Endothelial cell of umbilical vein (primary cell): ENCODE measurements around the gene CCDC18. TPM values are rescaled to one million over a fixed set of nuclear protein-coding genes. Genes with fewer than 3 reads are reported as not detected.
"Not testable (repeated sequence)": the region's sequence is repeated elsewhere in the genome, so short reads cannot be mapped to it uniquely, and the experiment has no call there.

Experiments used
- BruUV-seq: library from RNA; stranded (reverse); fragments of 400-500 nt; replicated peaks from 2 replicates; lab custom pipeline; 2021; lab: Mats Ljungman, UMichigan
- CTCF ChIA-PET: fragments of 300-600, 350-600 bp; sonication (Branson Sonifier 250); formaldehyde crosslinking; loops from one replicate; lab custom pipeline; 2021; ENCODE audit warnings: antibody characterized with exemption, inconsistent platforms; lab: Charles Lee
- POLR2A ChIA-PET: fragments of 300-600, 350-600 bp; sonication (Branson Sonifier 250); formaldehyde crosslinking; loops from one replicate; lab custom pipeline; 2021; ENCODE audit warnings: antibody characterized with exemption, inconsistent platforms; lab: Charles Lee
- DNase-seq: peaks from one replicate; pipeline ENCODE4 v3.0.0-alpha.2; 2011; ENCODE audit warnings: low read depth, low spot score
- FAIRE-seq: peaks from 2 replicates; lab custom pipeline; 2011; peaks lifted over from hg19 to GRCh38; lab: Jason Lieb, UNC
- H2AFZ ChIP-seq: 2 replicates; pipeline ENCODE4 v1.6.0; 2012; ENCODE audit warnings: low read depth, low read length, control low read depth, inconsistent platforms
- H3K27ac ChIP-seq: 2 replicates; pipeline ENCODE4 v1.5.1; 2011; ENCODE audit warnings: low read depth, mild to moderate bottlenecking, control low read depth, low read length, moderate library complexity; ENCODE audit not compliant: insufficient read depth
- H3K27me3 ChIP-seq, 2 experiments: 2 replicates each; pipeline versions ENCODE4 v1.6.0 to v1.6.1; 2011; ENCODE audit warnings: low read length in 2 of 2, mixed read lengths in 1 of 2; ENCODE audit not compliant: control insufficient read depth in 2 of 2, insufficient read depth in 2 of 2
- H3K36me3 ChIP-seq, 2 experiments: 2 replicates in 1 of 2; 3 replicates in 1 of 2; pipeline ENCODE4 v1.5.1; 2011; ENCODE audit warnings: low read length in 2 of 2, mild to moderate bottlenecking in 1 of 2, moderate library complexity in 1 of 2; ENCODE audit not compliant: control insufficient read depth in 2 of 2, insufficient read depth in 2 of 2; ENCODE audit errors: extremely low read depth in 1 of 2
- H3K4me1 ChIP-seq: 3 replicates; pipeline ENCODE4 v1.5.1; 2011; ENCODE audit warnings: mild to moderate bottlenecking, low read length; ENCODE audit not compliant: control insufficient read depth, insufficient read depth; ENCODE audit errors: extremely low read depth
- H3K4me2 ChIP-seq: 2 replicates; pipeline ENCODE4 v1.6.1; 2011; ENCODE audit warnings: low read length, control low read depth, mixed read lengths; ENCODE audit not compliant: insufficient read depth
- H3K4me3 ChIP-seq, 3 experiments: fragments of 200-600 bp in 1 of 3; sonication (generic), shearing (Covaris generic) in 1 of 3; replicated peaks in 1 of 3; 2 replicates each; pipeline ENCODE4 v1.5.1; 2011 to 2016; ENCODE audit warnings: control low read depth in 3 of 3, low read length in 3 of 3, mild to moderate bottlenecking in 2 of 3, inconsistent platforms in 1 of 3, low read depth in 1 of 3, moderate library complexity in 1 of 3; ENCODE audit not compliant: insufficient read depth in 1 of 3
- H3K79me2 ChIP-seq: 2 replicates; pipeline ENCODE4 v1.6.0; 2012; ENCODE audit warnings: low read length, inconsistent platforms; ENCODE audit not compliant: control insufficient read depth, insufficient read depth
- H3K9ac ChIP-seq: replicated peaks from 2 replicates; pipeline ENCODE3; 2011; ENCODE audit warnings: low read length, control low read depth; ENCODE audit not compliant: insufficient read depth; ENCODE audit errors: extremely low read depth
- H3K9me1 ChIP-seq: replicated peaks from 3 replicates; pipeline ENCODE4 v1.6.0; 2011; ENCODE audit warnings: mild to moderate bottlenecking, low read length; ENCODE audit not compliant: control insufficient read depth, insufficient read depth; ENCODE audit errors: extremely low read depth
- H3K9me3 ChIP-seq: replicated peaks from 2 replicates; pipeline ENCODE4 v1.5.1; 2012; ENCODE audit warnings: low read length, inconsistent platforms; ENCODE audit not compliant: control insufficient read depth, insufficient read depth
- H4K20me1 ChIP-seq: replicated peaks from 2 replicates; pipeline ENCODE3; 2011; ENCODE audit warnings: mild to moderate bottlenecking, low read length; ENCODE audit not compliant: control insufficient read depth, insufficient read depth; ENCODE audit errors: extremely low read depth
- EZH2 ChIP-seq: IDR thresholded peaks from 2 replicates; pipeline ENCODE4 v1.6.1; 2012; ENCODE audit warnings: borderline replicate concordance, low read depth, mild to moderate bottlenecking, moderate library complexity, low read length, inconsistent platforms; ENCODE audit not compliant: severe bottlenecking
- FOS ChIP-seq: IDR thresholded peaks from 2 replicates; pipeline ENCODE4 v1.6.1; 2011; ENCODE audit warnings: mild to moderate bottlenecking, low read length, moderate library complexity, borderline replicate concordance; ENCODE audit not compliant: insufficient read depth
- GATA2 ChIP-seq: IDR thresholded peaks from 2 replicates; pipeline ENCODE4 v1.7.0; 2011; ENCODE audit warnings: low read depth, mild to moderate bottlenecking, moderate library complexity, mixed read lengths, low read length; ENCODE audit not compliant: insufficient read length, insufficient read depth
- JUN ChIP-seq: IDR thresholded peaks from 2 replicates; pipeline ENCODE4 v1.6.1; 2011; ENCODE audit warnings: borderline replicate concordance, low read depth; ENCODE audit not compliant: insufficient read length, insufficient read depth
- MYC ChIP-seq: IDR thresholded peaks from one replicate; pipeline ENCODE4 v1.6.1; 2011; ENCODE audit warnings: mild to moderate bottlenecking, low read depth, low read length
- POLR2A ChIP-seq: IDR thresholded peaks from 2 replicates; pipeline ENCODE4 v1.6.1; 2012; ENCODE audit warnings: low read depth, mild to moderate bottlenecking, control low read depth, low read length
- POLR2AphosphoS5 ChIP-seq: IDR thresholded peaks from 2 replicates; pipeline ENCODE4 v1.6.1; 2012; ENCODE audit warnings: low read depth, mild to moderate bottlenecking, control low read depth, low read length, moderate library complexity; ENCODE audit not compliant: insufficient read depth
- dilution Hi-C: fragments of 300-500 bp; cut with MboI; formaldehyde crosslinking; loops from one replicate; pipeline ENCODE4 v1.15.0; 2019; ENCODE audit warnings: low sequenced_read_pairs; ENCODE audit not compliant: extremely low pct_ligation_motif_present
- intact Hi-C: fragments of 100-400 bp; cut with micrococcal nuclease; formaldehyde crosslinking; loops from one replicate; pipeline ENCODE4 v1.10.0; 2022
- polyA plus RNA-seq, 4 experiments: library from polyadenylated mRNA; depleted of rRNA in 3 of 4; stranded (reverse) in 3 of 4; unstranded in 1 of 4; fragments of >200 nt; gene quantifications; 2 replicates each; pipeline versions ENCODE4 v1.2.1 to v1.2.3, GENCODE V29; 2011 to 2012; ENCODE audit warnings: missing spikeins in 1 of 4
- total RNA-seq: library from RNA; stranded (reverse); gene quantifications from 2 replicates; pipeline ENCODE4 v1.2.3, GENCODE V29; 2021
- TF ChIP-seq, protein P1 (sequence below), 2 donors: IDR thresholded peaks; 1 replicate in 1 of 2; 2 replicates in 1 of 2; pipeline ENCODE4 v1.5.1; 2011; ENCODE audit warnings: low read length in 2 of 2, mild to moderate bottlenecking in 2 of 2, moderate library complexity in 2 of 2, control low read depth in 1 of 2, inconsistent platforms in 1 of 2, low read depth in 1 of 2; ENCODE audit not compliant: insufficient read depth in 1 of 2; ENCODE audit errors: extremely low read depth in 1 of 2
- TF ChIP-seq, protein P2 (sequence below): IDR thresholded peaks from 2 replicates; pipeline ENCODE4 v1.6.1; 2011; ENCODE audit not compliant: insufficient read depth, insufficient read length

The CCDC18 gene
- total and polyA plus RNA-seq, 2 donors (not counting 3 experiments of a cell fraction or from before 2014, with no cell fraction given): 2.2 to 11.2 TPM

DNA sequence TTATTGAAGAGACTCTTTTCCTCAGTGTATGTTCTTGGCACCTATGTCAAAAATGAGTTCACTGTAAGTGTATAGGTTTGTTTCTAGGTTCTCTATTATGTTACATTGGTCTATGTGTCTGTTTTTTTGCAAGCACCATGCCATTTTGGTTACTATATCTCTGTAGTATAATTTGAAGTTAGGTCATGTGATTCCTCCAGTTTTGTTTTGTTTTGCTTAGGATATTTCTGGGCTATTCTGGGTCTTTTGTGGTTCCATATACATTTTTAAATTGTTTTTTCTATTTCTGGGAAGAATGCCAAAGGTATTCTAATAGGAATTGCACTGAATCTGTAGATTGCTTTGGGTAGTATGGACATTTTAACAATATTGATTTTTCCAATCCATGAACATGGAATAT lies 13.5 kb upstream of the CCDC18 start:
- H3K9ac ChIP-seq: no peak overlapping the region
- no TSS peak for BruUV-seq
- no peaks in the 10 kb centered on the region for H3K9me3 ChIP-seq
- no peak overlapping the region for H3K4me2 ChIP-seq
- no peak overlapping the region for H3K27ac ChIP-seq
- DNase-seq (no peak), FAIRE-seq (no peak)
- intact Hi-C loops: no loop called here
- dilution Hi-C loops: no loop called here
- H3K27me3 ChIP-seq: no peaks in the 10 kb centered on the region
- CTCF ChIA-PET: no interaction called here
- no peaks in the 10 kb centered on the region for H4K20me1 ChIP-seq
- H3K79me2 ChIP-seq: peaks cover 95% of the 10 kb centered on the region
- no peak for TF ChIP-seq JUN
- no peak for TF ChIP-seq GATA2
- no peak for TF ChIP-seq POLR2A
- TF ChIP-seq, protein P1, sequence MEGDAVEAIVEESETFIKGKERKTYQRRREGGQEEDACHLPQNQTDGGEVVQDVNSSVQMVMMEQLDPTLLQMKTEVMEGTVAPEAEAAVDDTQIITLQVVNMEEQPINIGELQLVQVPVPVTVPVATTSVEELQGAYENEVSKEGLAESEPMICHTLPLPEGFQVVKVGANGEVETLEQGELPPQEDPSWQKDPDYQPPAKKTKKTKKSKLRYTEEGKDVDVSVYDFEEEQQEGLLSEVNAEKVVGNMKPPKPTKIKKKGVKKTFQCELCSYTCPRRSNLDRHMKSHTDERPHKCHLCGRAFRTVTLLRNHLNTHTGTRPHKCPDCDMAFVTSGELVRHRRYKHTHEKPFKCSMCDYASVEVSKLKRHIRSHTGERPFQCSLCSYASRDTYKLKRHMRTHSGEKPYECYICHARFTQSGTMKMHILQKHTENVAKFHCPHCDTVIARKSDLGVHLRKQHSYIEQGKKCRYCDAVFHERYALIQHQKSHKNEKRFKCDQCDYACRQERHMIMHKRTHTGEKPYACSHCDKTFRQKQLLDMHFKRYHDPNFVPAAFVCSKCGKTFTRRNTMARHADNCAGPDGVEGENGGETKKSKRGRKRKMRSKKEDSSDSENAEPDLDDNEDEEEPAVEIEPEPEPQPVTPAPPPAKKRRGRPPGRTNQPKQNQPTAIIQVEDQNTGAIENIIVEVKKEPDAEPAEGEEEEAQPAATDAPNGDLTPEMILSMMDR (IDR thresholded peaks at IDR 0.05; ENCODE audit: extremely low read depth in 1 of 2, insufficient read depth in 1 of 2, low read depth in 1 of 2, low read length in 2 of 2): no peak
- TF ChIP-seq, protein P2, sequence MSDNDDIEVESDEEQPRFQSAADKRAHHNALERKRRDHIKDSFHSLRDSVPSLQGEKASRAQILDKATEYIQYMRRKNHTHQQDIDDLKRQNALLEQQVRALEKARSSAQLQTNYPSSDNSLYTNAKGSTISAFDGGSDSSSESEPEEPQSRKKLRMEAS: no peak
- TF ChIP-seq EZH2: no peak
- TF ChIP-seq MYC: no peak
- TF ChIP-seq POLR2AphosphoS5: no peak
- TF ChIP-seq FOS: no peak
- no peak overlapping the region for H2AFZ ChIP-seq
- H3K4me3 ChIP-seq: no peak overlapping the region
- no peaks in the 10 kb centered on the region for H3K4me1 ChIP-seq
- POLR2A ChIA-PET: no interaction called here
- H3K36me3 ChIP-seq: no peaks in the 10 kb centered on the region
- H3K9me1 ChIP-seq: no peaks in the 10 kb centered on the region

DNA sequence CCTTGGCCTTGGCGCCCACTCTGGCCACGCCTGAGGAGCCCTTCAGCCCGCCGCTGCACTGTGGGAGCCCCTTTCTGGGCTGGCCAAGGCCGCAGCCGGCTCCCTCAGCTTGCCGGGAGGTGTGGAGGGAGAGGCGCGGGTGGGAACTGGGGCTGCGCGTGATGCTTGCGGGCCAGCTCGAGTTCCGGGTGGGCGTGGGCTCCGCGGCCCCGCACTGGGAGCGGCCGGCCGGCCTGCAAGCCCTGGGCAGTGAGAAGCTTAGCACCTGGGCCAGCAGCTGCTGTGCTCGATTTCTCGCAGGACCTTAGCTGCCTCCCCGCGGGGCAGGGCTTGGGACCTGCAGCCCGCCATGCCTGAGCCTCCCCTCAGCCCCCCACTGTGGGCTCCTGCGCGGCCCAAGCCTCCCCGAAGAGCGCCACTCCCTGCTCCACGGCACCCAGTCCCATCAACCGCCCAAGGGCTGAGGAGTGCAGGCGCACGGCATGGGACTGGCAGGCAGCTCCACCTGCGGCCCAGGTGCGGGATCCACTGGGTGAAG lies 10.3 kb upstream of the CCDC18 start:
- BruUV-seq, POLR2A ChIA-PET, FAIRE-seq, H3K27ac ChIP-seq, H3K9ac ChIP-seq, H3K4me1 ChIP-seq, dilution Hi-C loops, H3K27me3 ChIP-seq, intact Hi-C loops, H3K9me1 ChIP-seq, H3K4me2 ChIP-seq, H4K20me1 ChIP-seq, H3K36me3 ChIP-seq, H3K4me3 ChIP-seq, H3K9me3 ChIP-seq, DNase-seq, H2AFZ ChIP-seq: not testable (repeated sequence)
- CTCF ChIA-PET: interaction anchor here (2.6 kb wide), 1 partner anchor 11 kb away, joined by 8 read pairs; no protein-coding TSS in a partner anchor
- peaks cover 97% of the 10 kb centered on the region for H3K79me2 ChIP-seq
